ENCODE measurements around the gene CCDC57.

CCDC57 gene

GRCh38 chr17:82083533-82084359, 128.9 kb downstream of the CCDC57 start:
- H3K27ac ChIP-seq: no peak overlapping the region
- H3K27me3 ChIP-seq (replicated peaks): no peaks in the 10 kb centered on the region
- TF ChIP-seq, protein P1, sequence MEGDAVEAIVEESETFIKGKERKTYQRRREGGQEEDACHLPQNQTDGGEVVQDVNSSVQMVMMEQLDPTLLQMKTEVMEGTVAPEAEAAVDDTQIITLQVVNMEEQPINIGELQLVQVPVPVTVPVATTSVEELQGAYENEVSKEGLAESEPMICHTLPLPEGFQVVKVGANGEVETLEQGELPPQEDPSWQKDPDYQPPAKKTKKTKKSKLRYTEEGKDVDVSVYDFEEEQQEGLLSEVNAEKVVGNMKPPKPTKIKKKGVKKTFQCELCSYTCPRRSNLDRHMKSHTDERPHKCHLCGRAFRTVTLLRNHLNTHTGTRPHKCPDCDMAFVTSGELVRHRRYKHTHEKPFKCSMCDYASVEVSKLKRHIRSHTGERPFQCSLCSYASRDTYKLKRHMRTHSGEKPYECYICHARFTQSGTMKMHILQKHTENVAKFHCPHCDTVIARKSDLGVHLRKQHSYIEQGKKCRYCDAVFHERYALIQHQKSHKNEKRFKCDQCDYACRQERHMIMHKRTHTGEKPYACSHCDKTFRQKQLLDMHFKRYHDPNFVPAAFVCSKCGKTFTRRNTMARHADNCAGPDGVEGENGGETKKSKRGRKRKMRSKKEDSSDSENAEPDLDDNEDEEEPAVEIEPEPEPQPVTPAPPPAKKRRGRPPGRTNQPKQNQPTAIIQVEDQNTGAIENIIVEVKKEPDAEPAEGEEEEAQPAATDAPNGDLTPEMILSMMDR (IDR thresholded peaks at IDR 0.05; ENCODE audit: low read depth, low read length, missing control alignments): no peak
- no peak for DNase-seq
- no peak overlapping the region for H3K4me3 ChIP-seq (ENCODE audit: low read depth, low read length)
- in situ Hi-C loops (cut with HindIII; ENCODE audit: low pct_ligation_motif_present, low sequenced_read_pairs): no loop called here
- H3K36me3 ChIP-seq (replicated peaks): peaks cover 93% of the 10 kb centered on the region

DNA sequence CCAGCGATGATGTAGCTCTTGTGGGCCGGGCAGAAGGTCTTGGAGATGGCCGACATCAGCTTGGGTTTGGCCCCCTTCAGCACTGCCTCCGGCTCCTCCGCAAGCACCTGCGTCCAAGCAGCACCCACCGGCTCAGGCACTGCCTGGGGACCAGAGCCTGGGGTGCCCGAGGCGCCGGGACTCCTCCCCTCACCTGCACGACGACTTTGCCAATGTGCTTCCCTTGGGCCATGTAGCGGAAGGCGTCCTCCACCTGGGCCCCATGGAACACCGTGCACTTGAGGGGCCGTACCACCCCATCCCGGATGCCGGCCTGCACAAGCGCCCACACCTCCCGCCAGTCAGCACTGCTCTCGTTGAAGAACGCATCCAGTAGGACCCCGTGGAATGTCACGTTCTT, 129.6 kb downstream of the CCDC57 start:
- Histone ChIP-seq H3K27me3 (replicated peaks) (no peaks in the 10 kb centered on the region), H3K27ac (no peak overlapping the region), H3K4me3 (ENCODE audit: low read depth, low read length) (no peak overlapping the region), H3K36me3 (replicated peaks) (peaks cover 92% of the 10 kb centered on the region)
- in situ Hi-C loops (cut with HindIII; ENCODE audit: low pct_ligation_motif_present, low sequenced_read_pairs): no loop called here
- TF ChIP-seq, protein P1 (IDR thresholded peaks at IDR 0.05; ENCODE audit: low read depth, low read length, missing control alignments): no peak
- no peak for DNase-seq

DNA sequence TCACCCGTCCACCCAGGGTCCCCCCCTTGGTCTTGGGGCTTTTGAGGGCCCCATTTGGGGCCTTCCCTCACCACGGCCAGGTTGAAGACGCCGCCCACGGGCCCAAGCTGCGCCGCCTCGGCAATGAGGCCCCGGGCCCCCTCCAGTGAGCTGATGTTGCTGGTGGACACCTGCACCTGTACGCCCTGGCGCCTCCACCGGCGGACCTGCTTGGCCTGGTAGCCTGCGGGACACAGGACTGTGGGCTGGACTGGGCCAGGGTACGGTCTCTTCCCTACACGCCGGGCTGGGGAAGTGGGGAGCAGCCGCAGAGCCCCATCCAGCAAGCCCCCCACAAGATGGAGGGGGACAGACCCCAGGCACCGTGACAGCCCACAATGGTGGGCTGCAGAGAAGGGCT, 130.2 kb downstream of the CCDC57 start:
- no peak for DNase-seq
- no peak overlapping the region for H3K4me3 ChIP-seq (ENCODE audit: low read depth, low read length)
- TF ChIP-seq, protein P1 (IDR thresholded peaks at IDR 0.05; ENCODE audit: low read depth, low read length, missing control alignments): no peak
- peaks cover 93% of the 10 kb centered on the region for H3K36me3 ChIP-seq (replicated peaks)
- in situ Hi-C loops (cut with HindIII; ENCODE audit: low pct_ligation_motif_present, low sequenced_read_pairs): no loop called here
- H3K27ac ChIP-seq: no peak overlapping the region
- no peaks in the 10 kb centered on the region for H3K27me3 ChIP-seq (replicated peaks)

GRCh38 chr17:82081966-82082365, 130.7 kb downstream of the CCDC57 start:
- in situ Hi-C loops (cut with HindIII; ENCODE audit: low pct_ligation_motif_present, low sequenced_read_pairs): no loop called here
- H3K36me3 ChIP-seq (replicated peaks): peaks cover 91% of the 10 kb centered on the region
- TF ChIP-seq, protein P1 (IDR thresholded peaks at IDR 0.05; ENCODE audit: low read depth, low read length, missing control alignments): no peak

GRCh38 chr17:82081546-82081945, 131.1 kb downstream of the CCDC57 start:
- in situ Hi-C loops (cut with HindIII; ENCODE audit: low pct_ligation_motif_present, low sequenced_read_pairs): no loop called here
- no peak for DNase-seq
- TF ChIP-seq, protein P1 (IDR thresholded peaks at IDR 0.05; ENCODE audit: low read depth, low read length, missing control alignments): no peak
- peaks cover 91% of the 10 kb centered on the region for H3K36me3 ChIP-seq (replicated peaks)
- no peak overlapping the region for H3K4me3 ChIP-seq (ENCODE audit: low read depth, low read length)
- H3K27ac ChIP-seq: no peak overlapping the region
- H3K27me3 ChIP-seq (replicated peaks): no peaks in the 10 kb centered on the region

More at GRCh38 chr17:82081966-82082365, 130.7 kb downstream of the CCDC57 start:
- no peak overlapping the region for H3K27ac ChIP-seq
- no peak for DNase-seq
- no peaks in the 10 kb centered on the region for H3K27me3 ChIP-seq (replicated peaks)
- H3K4me3 ChIP-seq (ENCODE audit: low read depth, low read length): no peak overlapping the region
